GM12878 (cell line): ENCODE results near the gene CCDC6. TPM values are rescaled to one million over a fixed set of nuclear protein-coding genes. Genes with fewer than 3 reads are reported as not detected.

ENCODE experiments used
- ATAC-seq: fragments of 200-7000 bp; cut with Tn5 transposase; 3 replicates; pipeline ENCODE4 v1.9.1; 2020; ENCODE audit warnings: mild to moderate bottlenecking, moderate library complexity
- BruUV-seq: library from RNA; stranded (reverse); fragments of 400-500 nt; replicated peaks from 2 replicates; lab custom pipeline; 2021; lab: Mats Ljungman, UMichigan
- CTCF ChIA-PET: fragments of 300-600 bp; sonication (Branson Sonifier 250); formaldehyde crosslinking; extraction: SDS; loops from one replicate; lab custom pipeline; 2021; ENCODE audit warnings: inconsistent platforms; lab: Yijun Ruan, JAX
- POLR2A ChIA-PET: fragments of 350-600 bp; formaldehyde crosslinking; extraction: SDS; loops from one replicate; lab custom pipeline; 2021; ENCODE audit warnings: inconsistent platforms; lab: Charles Lee
- RAD21 ChIA-PET: fragments of 300-600 bp; sonication (Branson Sonifier 250); formaldehyde crosslinking; loops from one replicate; lab custom pipeline; 2023; ENCODE audit warnings: antibody characterized with exemption; ENCODE audit not compliant: unreplicated experiment; lab: Charles Lee
- SMC1A ChIA-PET: fragments of 300-600 bp; sonication (Branson Sonifier 250); formaldehyde crosslinking; loops from one replicate; lab custom pipeline; 2023; ENCODE audit not compliant: unreplicated experiment, uncharacterized antibody; lab: Charles Lee
- DNase-seq: peaks from one replicate; pipeline ENCODE4 v3.0.0-alpha.2; 2011; ENCODE audit warnings: low read depth, low spot score
- FAIRE-seq: peaks from 3 replicates; lab custom pipeline; 2011; peaks lifted over from hg19 to GRCh38; lab: Jason Lieb, UNC
- H2AFZ ChIP-seq: 2 replicates; pipeline ENCODE4 v1.6.0; 2011; ENCODE audit warnings: low read depth, low read length, control low read depth; ENCODE audit not compliant: control insufficient read depth
- H3K27ac ChIP-seq: 2 replicates; pipeline ENCODE4 v1.5.1; 2011; ENCODE audit warnings: control low read depth; ENCODE audit not compliant: control insufficient read depth, insufficient read depth
- H3K27me3 ChIP-seq, 2 experiments: replicated peaks in 1 of 2; 2 replicates each; pipeline versions ENCODE4 v1.6.0 to v1.6.1; 2011; ENCODE audit warnings: low read length in 1 of 2; ENCODE audit not compliant: control insufficient read depth in 2 of 2, insufficient read depth in 2 of 2
- H3K36me3 ChIP-seq, 2 experiments: 2 replicates each; pipeline ENCODE4 v1.5.1; 2011; ENCODE audit warnings: low read length in 1 of 2; ENCODE audit not compliant: control insufficient read depth in 2 of 2, insufficient read depth in 2 of 2
- H3K4me1 ChIP-seq: 2 replicates; pipeline ENCODE4 v1.6.1; 2011; ENCODE audit warnings: mild to moderate bottlenecking, low read length, moderate library complexity, mixed read lengths; ENCODE audit not compliant: control insufficient read depth, insufficient read depth
- H3K4me2 ChIP-seq: 2 replicates; pipeline ENCODE4 v1.6.0; 2011; ENCODE audit warnings: control low read depth; ENCODE audit not compliant: control insufficient read depth, insufficient read depth
- H3K4me3 ChIP-seq: fragments of 200-600 bp; sonication (generic); 2 replicates; pipeline ENCODE4 v1.5.1; 2016
- H3K79me2 ChIP-seq: 2 replicates; pipeline ENCODE4 v1.6.0; 2011; ENCODE audit warnings: low read length; ENCODE audit not compliant: control insufficient read depth, insufficient read depth
- H3K9ac ChIP-seq: 2 replicates; pipeline ENCODE4 v1.8.0; 2011; ENCODE audit warnings: low read length, control low read depth, mixed read lengths; ENCODE audit not compliant: control insufficient read depth, insufficient read depth
- H3K9me3 ChIP-seq: replicated peaks from 3 replicates; pipeline ENCODE4 v1.5.1; 2011; ENCODE audit warnings: mild to moderate bottlenecking, low read length; ENCODE audit not compliant: control insufficient read depth, insufficient read depth
- H4K20me1 ChIP-seq: 2 replicates; pipeline ENCODE4 v1.6.0; 2011; ENCODE audit not compliant: control insufficient read depth, insufficient read depth
- BHLHE40 ChIP-seq, 2 experiments: fragments of 450-650 bp in 1 of 2; IDR thresholded peaks; 2 replicates each; pipeline ENCODE4 v1.6.1; 2011 to 2017; ENCODE audit warnings: low read depth in 2 of 2, borderline replicate concordance in 1 of 2, improper control_type of control experiment in 1 of 2, low read length in 1 of 2, mild to moderate bottlenecking in 1 of 2
- ESRRA ChIP-seq: IDR thresholded peaks from 2 replicates; pipeline ENCODE4 v1.6.1; 2012; ENCODE audit warnings: mild to moderate bottlenecking, low read length, improper control_type of control experiment
- IKZF2 ChIP-seq, 2 experiments: fragments of 450-650 bp; IDR thresholded peaks; 2 replicates each; pipeline ENCODE4 v1.6.1; 2017; ENCODE audit warnings: mild to moderate bottlenecking in 2 of 2, moderate library complexity in 2 of 2
- ZNF687 ChIP-seq: fragments of 450-650 bp; IDR thresholded peaks from 2 replicates; pipeline ENCODE4 v1.6.1; 2017; ENCODE audit warnings: mild to moderate bottlenecking, moderate library complexity
- WGBS: methylation state at CpG from one replicate; pipeline ENCODE4 v1.1.6; 2016; ENCODE audit warnings: low lambda C conversion rate; ENCODE audit not compliant: insufficient replicate concordance, insufficient coverage; ENCODE audit errors: missing lambda C conversion rate; 5-methylcytosine and 5-hydroxymethylcytosine counted together
- in situ Hi-C: fragments of 300-500 bp; cut with MboI; formaldehyde crosslinking; loops from 9 replicates; pipeline ENCODE4 v1.14.3; 2018; ENCODE audit warnings: mixed read lengths
- intact Hi-C: fragments of 100-400 bp; cut with micrococcal nuclease; formaldehyde crosslinking; loops from one replicate; pipeline ENCODE4 v1.14.2; 2022; ENCODE audit not compliant: unreplicated experiment
- polyA plus RNA-seq, 11 experiments: library from polyadenylated mRNA; depleted of rRNA in 4 of 11; unstranded in 6 of 11; stranded (reverse) in 5 of 11; fragments of >200 nt; fragmentation: Nextera tagmentation in 4 of 11; fragmentation: Illumina TruSeq in 1 of 11; extraction: Ambion mirVana in 4 of 11; extraction: Trizol in 1 of 11; gene quantifications; 1 replicate in 1 of 11; 2 replicates in 10 of 11; pipeline versions ENCODE4 v1.2.1 to v1.2.3, GENCODE V29; 2011 to 2016; ENCODE audit warnings: inconsistent platforms in 2 of 11, missing spikeins in 2 of 11, low read depth in 1 of 11
- total RNA-seq, 4 experiments: library from RNA; depleted of rRNA in 3 of 4; stranded (reverse); fragments of >200 nt in 3 of 4; fragmentation: Illumina TruSeq in 1 of 4; extraction: Trizol in 1 of 4; gene quantifications; 2 replicates each; pipeline versions ENCODE4 v1.2.1 to v1.2.3, GENCODE V29; 2013 to 2021
- TF ChIP-seq, protein P1 (sequence below): fragments of 450-650 bp; IDR thresholded peaks from 2 replicates; pipeline ENCODE4 v1.6.1; 2016; ENCODE audit warnings: mild to moderate bottlenecking, moderate library complexity, borderline replicate concordance

Gene CCDC6
- total and polyA plus RNA-seq, 10 of the 15 experiments (the other 5 are each of a cell fraction or from before 2014, with no cell fraction given) = 11.8 to 46.2 (median 26.7) TPM

- H3K27me3 ChIP-seq = no peaks in the 10 kb centered on the region
- FAIRE-seq (no peak), ATAC-seq (peak; percentile 45), DNase-seq (no peak)
- H3K79me2 ChIP-seq = no peaks in the 10 kb centered on the region
- peaks cover 22% of the 10 kb centered on the region for H3K4me1 ChIP-seq
- H3K4me2 ChIP-seq = no peak overlapping the region
- H2AFZ ChIP-seq = no peak overlapping the region
- ChIA-PET SMC1A (interaction anchor here (0.8 to 1.1 kb wide), 3 partner anchors 13 to 44 kb away, joined by 3 to 4 read pairs (median 3); no protein-coding TSS in a partner anchor), POLR2A (no interaction called here), CTCF (interaction anchor here (1.2 to 2.4 kb wide), 2 partner anchors 37 to 77 kb away, joined by 3 to 5 read pairs; partner anchors contain the start of gene CCDC6), RAD21 (interaction anchor here (1.1 kb wide), 1 partner anchor 79 kb away, joined by 4 read pairs; no protein-coding TSS in a partner anchor)
- H3K36me3 ChIP-seq = peaks cover 7 to 14% of the 10 kb centered on the region in 2 experiments; a peak in 3 of 4 replicates
- intact Hi-C loops = loop anchor here (2.0 kb wide), 1 partner anchor 1046 kb away; no protein-coding TSS in a partner anchor
- no peaks in the 10 kb centered on the region; the same call in 1 of the 2 replicates for H4K20me1 ChIP-seq
- H3K4me3 ChIP-seq = no peak overlapping the region
- 5% methylated on average over 1 of the region's 1 CpG for WGBS
- in situ Hi-C loops = no loop called here
- TF ChIP-seq ESRRA = no peak
- no peak for TF ChIP-seq ZNF687
- TF ChIP-seq, protein P1, sequence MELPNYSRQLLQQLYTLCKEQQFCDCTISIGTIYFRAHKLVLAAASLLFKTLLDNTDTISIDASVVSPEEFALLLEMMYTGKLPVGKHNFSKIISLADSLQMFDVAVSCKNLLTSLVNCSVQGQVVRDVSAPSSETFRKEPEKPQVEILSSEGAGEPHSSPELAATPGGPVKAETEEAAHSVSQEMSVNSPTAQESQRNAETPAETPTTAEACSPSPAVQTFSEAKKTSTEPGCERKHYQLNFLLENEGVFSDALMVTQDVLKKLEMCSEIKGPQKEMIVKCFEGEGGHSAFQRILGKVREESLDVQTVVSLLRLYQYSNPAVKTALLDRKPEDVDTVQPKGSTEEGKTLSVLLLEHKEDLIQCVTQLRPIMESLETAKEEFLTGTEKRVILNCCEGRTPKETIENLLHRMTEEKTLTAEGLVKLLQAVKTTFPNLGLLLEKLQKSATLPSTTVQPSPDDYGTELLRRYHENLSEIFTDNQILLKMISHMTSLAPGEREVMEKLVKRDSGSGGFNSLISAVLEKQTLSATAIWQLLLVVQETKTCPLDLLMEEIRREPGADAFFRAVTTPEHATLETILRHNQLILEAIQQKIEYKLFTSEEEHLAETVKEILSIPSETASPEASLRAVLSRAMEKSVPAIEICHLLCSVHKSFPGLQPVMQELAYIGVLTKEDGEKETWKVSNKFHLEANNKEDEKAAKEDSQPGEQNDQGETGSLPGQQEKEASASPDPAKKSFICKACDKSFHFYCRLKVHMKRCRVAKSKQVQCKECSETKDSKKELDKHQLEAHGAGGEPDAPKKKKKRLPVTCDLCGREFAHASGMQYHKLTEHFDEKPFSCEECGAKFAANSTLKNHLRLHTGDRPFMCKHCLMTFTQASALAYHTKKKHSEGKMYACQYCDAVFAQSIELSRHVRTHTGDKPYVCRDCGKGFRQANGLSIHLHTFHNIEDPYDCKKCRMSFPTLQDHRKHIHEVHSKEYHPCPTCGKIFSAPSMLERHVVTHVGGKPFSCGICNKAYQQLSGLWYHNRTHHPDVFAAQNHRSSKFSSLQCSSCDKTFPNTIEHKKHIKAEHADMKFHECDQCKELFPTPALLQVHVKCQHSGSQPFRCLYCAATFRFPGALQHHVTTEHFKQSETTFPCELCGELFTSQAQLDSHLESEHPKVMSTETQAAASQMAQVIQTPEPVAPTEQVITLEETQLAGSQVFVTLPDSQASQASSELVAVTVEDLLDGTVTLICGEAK = no peak
- TF ChIP-seq IKZF2 (IDR thresholded peaks at IDR 0.05) = no peak
- no peak for TF ChIP-seq BHLHE40 (IDR thresholded peaks at IDR 0.05; ENCODE audit: borderline replicate concordance in 1 of 2, low read depth in 2 of 2, low read length in 1 of 2)
- H3K27ac ChIP-seq = no peak overlapping the region
- no peaks in the 10 kb centered on the region for H3K9me3 ChIP-seq
- BruUV-seq = no TSS peak
- H3K9ac ChIP-seq = no peak overlapping the region
Observed at GRCh38 chr10:59829024-59829423, 77.3 kb downstream of the CCDC6 start.
